GM21367 (cell line): ENCODE results near the gene PIPOX.
"Not testable (repeated sequence)": the region's sequence is repeated elsewhere in the genome, so short reads cannot be mapped to it uniquely, and the experiment has no call there.

Experiments
- ATAC-seq: cut with Tn5 transposase; IDR thresholded peaks from one replicate; pipeline ENCODE4 v1.9.1; 2021; ENCODE audit not compliant: unreplicated experiment

The PIPOX gene

GRCh38 chr17:29074488-29074887 is 31.5 kb downstream of the PIPOX start:
- no peak for ATAC-seq

GRCh38 chr17:29076087-29076486 is 33.1 kb downstream of the PIPOX start:
- no peak for ATAC-seq

GRCh38 chr17:29076722-29077121 is 33.8 kb downstream of the PIPOX start:
- no peak for ATAC-seq

- ATAC-seq: no peak
Measured at GRCh38 chr17:29077320-29077719, 34.4 kb downstream of the PIPOX start.

- no peak for ATAC-seq
Measured at GRCh38 chr17:29078183-29079045, 35.5 kb downstream of the PIPOX start.

GRCh38 chr17:29079433-29079832 is 36.5 kb downstream of the PIPOX start:
- ATAC-seq: no peak

GRCh38 chr17:29079887-29080286 is 36.9 kb downstream of the PIPOX start:
- no peak for ATAC-seq

GRCh38 chr17:29080323-29080722 is 37.4 kb downstream of the PIPOX start:
- ATAC-seq: no peak

GRCh38 chr17:29080965-29081364 is 38.0 kb downstream of the PIPOX start:
- no peak for ATAC-seq

GRCh38 chr17:29084541-29085146 is 41.7 kb downstream of the PIPOX start:
- ATAC-seq: no peak

GRCh38 chr17:29085223-29085622 is 42.3 kb downstream of the PIPOX start:
- no peak for ATAC-seq

- no peak for ATAC-seq
Measured at GRCh38 chr17:29086628-29087332, 43.8 kb downstream of the PIPOX start.

- ATAC-seq: not testable (repeated sequence)
Measured at GRCh38 chr17:29088782-29089181, 45.8 kb downstream of the PIPOX start.

GRCh38 chr17:29089601-29090044 is 46.7 kb downstream of the PIPOX start:
- no peak for ATAC-seq

GRCh38 chr17:29090108-29090507 is 47.2 kb downstream of the PIPOX start:
- ATAC-seq: no peak

- ATAC-seq: no peak
Measured at GRCh38 chr17:29090750-29091605, 48.0 kb downstream of the PIPOX start.

GRCh38 chr17:29091606-29092289 is 48.8 kb downstream of the PIPOX start:
- ATAC-seq: no peak

GRCh38 chr17:29093090-29093871 is 50.3 kb downstream of the PIPOX start:
- ATAC-seq: no peak

- ATAC-seq: no peak
Measured at GRCh38 chr17:29094101-29094708, 51.3 kb downstream of the PIPOX start.
